Neural progenitor cell (in vitro differentiated cells): Measurements from ENCODE around the gene LSM14B.

Source experiments
- EZH2 ChIP-seq: fragments of 200-600 bp; sonication (generic); IDR thresholded peaks from 2 replicates; pipeline ENCODE4 v1.6.1; 2017; ENCODE audit warnings: antibody characterized with exemption, mild to moderate bottlenecking, moderate library complexity
- EZH2phosphoT487 ChIP-seq: fragments of 200-600 bp; sonication (generic); IDR thresholded peaks from 2 replicates; pipeline ENCODE4 v1.6.1; 2017; ENCODE audit warnings: antibody characterized with exemption
- TF ChIP-seq, protein P1 (sequence below): fragments of 200-600 bp; sonication (generic); IDR thresholded peaks from 2 replicates; pipeline ENCODE4 v1.5.1; 2017; ENCODE audit warnings: antibody characterized with exemption, mild to moderate bottlenecking

DNA sequence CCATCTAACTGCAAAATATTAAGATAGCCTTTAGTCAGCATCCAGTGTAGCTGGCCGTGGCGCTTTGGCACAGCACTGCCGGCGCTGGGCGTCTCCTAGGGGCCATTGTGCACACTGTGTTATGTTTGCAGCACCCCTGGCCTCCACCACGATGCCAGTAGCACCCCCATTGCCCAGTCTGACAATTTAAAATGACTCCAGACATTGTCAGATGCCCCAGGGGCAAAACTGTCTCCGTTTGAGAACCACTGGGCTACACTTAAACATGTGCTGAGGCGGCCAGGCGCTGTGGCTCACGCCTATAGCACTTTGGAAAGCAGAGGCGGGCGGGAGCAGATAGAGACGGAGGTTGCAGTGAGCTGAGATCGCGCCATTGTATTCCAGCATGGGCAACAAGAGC, 54.6 kb downstream of the LSM14B start:
- TF ChIP-seq, protein P1, sequence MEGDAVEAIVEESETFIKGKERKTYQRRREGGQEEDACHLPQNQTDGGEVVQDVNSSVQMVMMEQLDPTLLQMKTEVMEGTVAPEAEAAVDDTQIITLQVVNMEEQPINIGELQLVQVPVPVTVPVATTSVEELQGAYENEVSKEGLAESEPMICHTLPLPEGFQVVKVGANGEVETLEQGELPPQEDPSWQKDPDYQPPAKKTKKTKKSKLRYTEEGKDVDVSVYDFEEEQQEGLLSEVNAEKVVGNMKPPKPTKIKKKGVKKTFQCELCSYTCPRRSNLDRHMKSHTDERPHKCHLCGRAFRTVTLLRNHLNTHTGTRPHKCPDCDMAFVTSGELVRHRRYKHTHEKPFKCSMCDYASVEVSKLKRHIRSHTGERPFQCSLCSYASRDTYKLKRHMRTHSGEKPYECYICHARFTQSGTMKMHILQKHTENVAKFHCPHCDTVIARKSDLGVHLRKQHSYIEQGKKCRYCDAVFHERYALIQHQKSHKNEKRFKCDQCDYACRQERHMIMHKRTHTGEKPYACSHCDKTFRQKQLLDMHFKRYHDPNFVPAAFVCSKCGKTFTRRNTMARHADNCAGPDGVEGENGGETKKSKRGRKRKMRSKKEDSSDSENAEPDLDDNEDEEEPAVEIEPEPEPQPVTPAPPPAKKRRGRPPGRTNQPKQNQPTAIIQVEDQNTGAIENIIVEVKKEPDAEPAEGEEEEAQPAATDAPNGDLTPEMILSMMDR, result no peak
- TF ChIP-seq EZH2 (no peak), EZH2phosphoT487 (no peak)
